Superior temporal gyrus (tissue), 1 donor: Measurements from ENCODE around the gene BNC2.

ENCODE experiments used
- DNase-seq: peaks from one replicate; pipeline ENCODE4 v3.0.0-alpha.2; 2016; ENCODE audit errors: extremely low spot score

The BNC2 gene

GRCh38 chr9:16679327-16679821, 191.1 kb downstream of the BNC2 start:
- no peak for DNase-seq

GRCh38 chr9:16676519-16676918, 194.0 kb downstream of the BNC2 start:
- DNase-seq: no peak

GRCh38 chr9:16675131-16675530, 195.3 kb downstream of the BNC2 start:
- no peak for DNase-seq

GRCh38 chr9:16673171-16673570, 197.3 kb downstream of the BNC2 start:
- no peak for DNase-seq

GRCh38 chr9:16672501-16672900, 198.0 kb downstream of the BNC2 start:
- DNase-seq: no peak

GRCh38 chr9:16671591-16672137, 198.8 kb downstream of the BNC2 start:
- no peak for DNase-seq

DNA sequence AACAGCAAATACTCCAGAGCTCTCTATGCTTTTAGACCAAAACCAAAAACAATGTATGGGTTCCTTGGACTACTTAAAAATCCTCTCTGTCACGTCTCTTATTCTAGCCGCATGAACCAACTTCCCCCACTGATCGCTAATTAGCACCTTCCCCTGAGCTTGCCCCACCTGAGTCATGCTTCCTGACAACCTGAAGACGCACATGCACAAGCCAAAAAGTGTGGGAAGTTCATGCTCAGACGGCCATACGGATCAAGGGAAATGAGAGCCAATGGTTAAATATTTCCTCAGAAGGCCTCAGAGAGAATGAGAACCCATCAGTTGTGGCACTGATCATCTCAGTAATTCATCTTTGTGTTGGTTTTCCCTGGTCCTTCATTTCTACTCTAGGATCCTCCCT, 199.7 kb downstream of the BNC2 start:
- no peak for DNase-seq

DNA sequence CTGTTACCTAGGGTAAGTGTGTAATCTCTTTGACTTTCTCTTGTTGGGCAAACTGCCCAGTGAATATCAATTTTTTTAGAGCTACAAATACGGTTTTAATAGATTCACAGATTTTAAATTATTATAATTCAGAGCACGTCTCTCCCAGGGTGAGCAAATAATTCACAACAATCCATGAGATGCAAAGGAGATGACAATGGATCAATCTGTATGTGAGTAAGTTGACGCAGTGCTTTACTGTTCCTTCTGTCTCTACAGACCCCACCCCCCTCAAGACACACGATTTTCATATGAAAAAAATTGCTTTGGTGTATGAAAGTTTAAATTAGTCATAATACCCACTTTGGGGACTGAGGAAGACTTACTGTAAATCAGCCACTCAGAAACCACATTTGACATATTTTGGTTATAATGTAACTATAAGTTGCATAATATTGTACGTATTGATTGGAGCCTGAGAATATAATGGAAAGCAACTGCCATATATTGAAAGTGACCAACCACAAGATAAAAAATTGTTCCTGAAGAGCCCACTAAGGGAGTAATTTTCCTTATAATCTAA, 201.7 kb downstream of the BNC2 start:
- DNase-seq: no peak

DNA sequence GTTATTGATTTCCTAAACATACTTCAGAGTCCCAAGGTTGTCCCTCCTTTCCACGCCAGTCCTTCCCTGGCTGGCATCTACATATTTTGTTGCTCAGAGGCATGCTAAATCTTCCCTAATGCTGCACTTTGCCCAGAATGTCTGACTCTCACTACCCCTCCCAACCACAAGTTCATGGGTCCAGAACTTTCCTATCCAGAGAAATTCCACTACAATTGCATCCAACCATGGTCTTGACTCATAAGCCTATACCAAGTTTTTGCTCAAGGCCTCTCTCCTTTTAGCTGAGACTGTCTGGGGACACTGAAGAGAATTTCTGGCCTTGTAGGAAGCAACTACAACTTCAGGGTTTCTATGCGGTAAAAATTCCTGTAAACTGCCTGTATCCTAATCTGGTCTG, 206.3 kb downstream of the BNC2 start:
- no peak for DNase-seq

DNA sequence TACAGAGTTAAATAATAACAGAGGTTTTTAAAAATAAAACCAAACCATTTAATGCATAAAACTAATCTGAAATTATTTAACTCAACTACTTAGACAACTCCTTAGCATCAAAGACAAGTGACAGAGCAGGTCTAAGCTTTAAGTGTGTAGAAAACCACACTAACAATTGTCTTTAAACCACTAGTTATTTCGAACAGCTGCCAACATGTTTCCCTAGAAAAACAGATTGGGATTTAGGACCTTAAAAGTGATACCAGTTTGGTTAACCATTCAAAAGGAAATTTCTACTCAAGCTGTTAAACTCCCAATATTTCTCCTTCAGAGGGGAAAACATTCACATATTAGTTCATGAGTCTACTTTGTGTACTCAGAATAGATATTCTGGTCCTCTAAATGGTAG, 208.7 kb downstream of the BNC2 start:
- no peak for DNase-seq

GRCh38 chr9:16659096-16659495, 211.4 kb downstream of the BNC2 start:
- DNase-seq: no peak

GRCh38 chr9:16656432-16657169, 213.9 kb downstream of the BNC2 start:
- DNase-seq: no peak

DNA sequence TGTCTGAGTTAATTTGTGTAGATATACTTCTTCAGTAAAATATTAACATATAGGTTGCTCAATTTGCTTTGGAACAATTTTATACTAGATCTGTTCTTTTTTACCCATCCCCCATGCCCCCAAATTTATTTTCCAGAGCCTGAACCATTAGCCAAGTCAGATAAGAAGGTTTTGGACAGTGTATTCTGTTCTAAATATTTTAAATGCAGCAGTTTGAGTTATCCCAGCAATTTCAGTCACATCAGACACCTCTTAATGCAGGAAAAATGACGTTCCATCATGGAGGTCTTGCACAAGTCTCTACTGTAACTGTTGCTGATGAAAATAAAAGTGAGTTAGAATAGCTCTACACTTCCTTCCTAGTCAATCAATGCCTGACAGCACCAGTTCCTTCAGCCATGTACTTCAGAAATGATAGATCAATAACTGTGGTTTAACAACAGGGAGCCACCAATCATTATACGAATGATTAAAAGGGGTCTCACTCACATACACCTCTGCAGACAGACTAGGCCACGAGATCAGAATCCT, 215.8 kb downstream of the BNC2 start:
- no peak for DNase-seq

DNA sequence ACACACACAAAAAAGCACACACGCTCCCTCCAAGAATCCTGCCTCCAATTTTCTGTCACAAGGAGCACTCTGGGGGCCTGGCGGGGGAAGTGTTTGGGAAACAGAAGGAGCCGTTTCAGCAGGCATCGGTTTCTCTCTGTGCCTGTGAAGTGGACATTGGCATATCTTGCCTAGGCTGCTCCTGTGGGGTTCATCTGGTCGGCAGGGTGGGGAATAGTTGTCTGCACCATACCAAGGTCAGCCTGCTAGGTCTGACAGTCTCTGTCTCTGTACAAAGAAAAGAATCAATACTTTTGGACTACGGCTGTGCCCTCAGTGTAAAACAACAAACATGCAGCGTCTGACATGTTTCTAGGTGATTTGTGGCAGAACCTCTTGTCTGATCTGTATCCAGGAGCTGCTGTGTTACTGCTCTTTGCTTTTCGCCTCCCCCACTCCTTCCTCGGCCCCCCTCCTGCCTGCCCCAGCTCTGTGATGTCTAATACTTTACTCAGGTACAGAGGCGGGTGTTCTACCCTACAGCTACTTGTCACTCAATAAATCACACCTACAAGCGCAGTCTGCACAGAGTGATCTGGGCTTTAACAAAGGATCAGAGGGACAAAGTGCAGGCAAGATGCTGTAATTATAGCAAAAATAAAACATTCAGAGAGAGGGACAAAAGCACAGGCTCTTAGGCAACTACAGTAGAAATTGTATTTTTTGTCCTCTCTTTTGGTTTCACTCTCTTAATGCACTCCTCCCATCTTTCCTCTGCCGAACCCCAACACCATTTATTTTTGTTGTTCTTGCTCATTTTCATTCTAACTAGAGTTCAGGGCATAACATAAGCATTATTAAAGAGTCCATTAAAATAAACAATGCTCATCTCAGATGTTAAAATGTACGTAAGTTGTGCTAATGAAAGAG, 216.7 kb downstream of the BNC2 start:
- no peak for DNase-seq

GRCh38 chr9:16652582-16652981, 217.9 kb downstream of the BNC2 start:
- no peak for DNase-seq

DNA sequence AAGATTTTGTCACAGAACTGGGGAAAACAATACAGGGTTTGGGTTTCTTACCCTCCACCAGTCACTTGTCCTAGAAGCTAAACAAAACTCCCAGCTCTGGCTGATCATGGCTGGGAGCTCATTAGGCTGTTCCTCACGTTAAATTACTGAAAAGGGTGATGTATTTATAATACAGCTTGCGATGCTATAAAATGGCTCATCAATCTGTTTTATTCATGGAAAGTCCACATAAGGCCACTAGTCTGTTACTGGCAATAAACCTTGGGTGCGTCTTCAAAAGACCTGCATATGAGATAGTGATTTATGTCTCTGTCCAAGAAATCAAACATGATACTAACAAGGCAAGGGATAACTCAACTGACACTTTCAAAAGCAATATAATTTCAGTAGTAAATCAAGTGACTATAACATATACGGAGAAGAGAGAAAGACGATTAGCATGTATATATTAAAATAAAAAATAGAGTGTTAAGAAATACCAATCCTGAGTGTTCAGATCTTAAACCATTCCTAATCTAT, 219.0 kb downstream of the BNC2 start:
- no peak for DNase-seq

DNA sequence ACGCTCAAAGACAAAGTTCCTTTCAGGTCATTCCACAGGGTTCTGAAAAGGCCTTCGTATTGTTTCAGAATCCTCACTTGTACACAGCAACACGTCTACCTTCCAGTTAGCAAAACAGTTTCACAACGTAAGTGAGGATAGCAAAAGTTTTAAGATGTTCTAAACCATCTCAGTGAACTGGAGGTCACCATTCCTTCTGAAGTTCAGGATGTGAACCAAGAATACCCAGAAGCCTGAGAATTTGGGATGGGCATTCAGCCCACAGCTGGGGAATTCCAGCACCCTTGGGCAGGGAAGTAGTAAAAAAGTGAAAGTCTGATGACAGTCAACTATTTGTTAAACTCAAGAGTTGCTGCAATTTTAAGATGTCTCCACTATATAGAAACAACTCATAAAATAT, 224.5 kb downstream of the BNC2 start:
- DNase-seq: no peak

- DNase-seq: no peak
These were observed 227.9 kb downstream of the BNC2 start for GRCh38 chr9:16642421-16643109.

- no peak for DNase-seq
These were observed 229.8 kb downstream of the BNC2 start for GRCh38 chr9:16640649-16641048.

DNA sequence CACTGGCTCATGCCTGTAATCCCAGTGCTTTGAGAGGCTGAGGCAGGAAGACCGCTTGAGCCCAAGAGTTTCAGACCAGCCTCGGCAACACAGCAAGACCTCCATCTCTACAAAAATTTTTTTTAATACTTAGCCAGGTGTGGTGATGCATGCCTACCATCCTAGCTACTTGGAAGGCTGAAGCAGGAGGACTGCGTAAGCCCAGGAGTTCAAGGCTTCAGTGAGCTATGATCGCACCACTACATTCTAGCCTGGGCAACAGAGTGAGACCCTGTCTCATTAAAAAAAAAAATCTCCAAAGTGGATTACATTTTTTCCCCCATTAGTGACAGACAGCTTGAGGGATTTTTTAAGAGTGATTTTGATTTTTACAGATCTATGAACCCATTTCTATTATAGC, 230.8 kb downstream of the BNC2 start:
- DNase-seq: no peak

DNA sequence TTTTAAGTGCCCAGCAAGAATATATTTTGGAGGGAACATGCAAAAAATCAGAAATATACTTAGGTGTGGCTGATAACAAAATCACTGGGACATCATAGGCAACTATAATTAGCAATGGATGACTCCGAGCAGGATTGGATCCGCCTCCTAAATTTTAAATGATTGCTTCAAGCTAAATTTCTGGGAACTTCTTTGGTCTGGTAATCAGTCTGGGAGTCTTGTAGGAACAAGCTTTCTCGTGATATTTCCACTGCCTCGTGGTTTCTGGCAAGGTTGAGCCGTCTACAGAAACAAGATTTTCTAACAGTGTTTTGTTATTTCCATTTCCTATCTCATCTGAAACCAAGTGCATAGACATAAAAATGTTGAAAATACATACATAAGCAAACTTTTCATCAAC, 232.6 kb downstream of the BNC2 start:
- no peak for DNase-seq
